AG09309 (cell line): ENCODE results near the gene AGRN.

Experiments used
- DNase-seq: peaks from one replicate; pipeline ENCODE4 v3.0.0-alpha.2; 2010; ENCODE audit warnings: low read depth
- H3K4me3 ChIP-seq: 2 replicates; pipeline ENCODE4 v1.5.1; 2011; ENCODE audit warnings: mild to moderate bottlenecking, low read depth, low read length, moderate library complexity; ENCODE audit not compliant: control insufficient read depth
- CTCF ChIP-seq: IDR thresholded peaks from 2 replicates; pipeline ENCODE4 v1.5.1; 2011; ENCODE audit warnings: mild to moderate bottlenecking, low read depth, low read length, inconsistent platforms; ENCODE audit not compliant: insufficient read depth, control insufficient read depth; ENCODE audit errors: missing control alignments

Gene AGRN

GRCh38 chr1:1037366-1038327, 17.7 kb downstream of the AGRN start:
- no peak for TF ChIP-seq CTCF
- no peak for DNase-seq
- H3K4me3 ChIP-seq: no peak overlapping the region

- TF ChIP-seq CTCF: no peak
- H3K4me3 ChIP-seq: no peak overlapping the region
- no peak for DNase-seq
Measured at GRCh38 chr1:1038694-1039093, 18.8 kb downstream of the AGRN start.

GRCh38 chr1:1039145-1039910, 19.4 kb downstream of the AGRN start:
- TF ChIP-seq CTCF: no peak
- no peak overlapping the region for H3K4me3 ChIP-seq
- no peak for DNase-seq

- DNase-seq: peak; percentile 28
- H3K4me3 ChIP-seq: peak overlapping the region; percentile 40
- TF ChIP-seq CTCF: no peak
Measured at GRCh38 chr1:1040004-1040991, 20.4 kb downstream of the AGRN start.

- no peak for DNase-seq
- H3K4me3 ChIP-seq: no peak overlapping the region
- TF ChIP-seq CTCF: no peak
Measured at GRCh38 chr1:1041092-1041523, 21.2 kb downstream of the AGRN start.

GRCh38 chr1:1041873-1042272, 22.0 kb downstream of the AGRN start:
- no peak overlapping the region for H3K4me3 ChIP-seq
- no peak for DNase-seq
- no peak for TF ChIP-seq CTCF
